ENCODE data around the gene MISP. TPM values are rescaled to one million over a fixed set of nuclear protein-coding genes. Genes with fewer than 3 reads are reported as not detected.

The MISP gene
- total and polyA plus RNA-seq, 2 of the 4 experiments (the other 2 are of a cell fraction), result not detected

- Histone ChIP-seq H2AK5ac (ENCODE audit: low read depth, low read length) (no peak overlapping the region), H3K4me2 (ENCODE audit: low read depth, low read length) (no peak overlapping the region), H3K18ac (ENCODE audit: low read depth, low read length) (no peak overlapping the region), H2AFZ (replicated peaks; ENCODE audit: low read length, poor library complexity) (no peak overlapping the region), H3K23ac (ENCODE audit: low read depth, low read length) (no peak overlapping the region), H3K14ac (replicated peaks; ENCODE audit: low read depth, low read length) (no peak overlapping the region), H4K91ac (ENCODE audit: insufficient read depth, low read depth, low read length) (no peak overlapping the region), H2AK9ac (replicated peaks; ENCODE audit: low read depth, low read length, poor library complexity) (no peak overlapping the region), H3K9ac (ENCODE audit: low read depth, low read length) (no peak overlapping the region), H3K4me1 (ENCODE audit: control insufficient read depth, insufficient read depth, low read length) (no peaks in the 10 kb centered on the region), H3K9me3 (ENCODE audit: control insufficient read depth, insufficient read depth, low read length) (no peaks in the 10 kb centered on the region), H3K4ac (ENCODE audit: low read depth, low read length) (no peak overlapping the region), H3K79me1 (ENCODE audit: low read depth in 1 of 2, low read length in 2 of 2) (peaks cover 11 to 29% of the 10 kb centered on the region in 2 experiments), H4K8ac (ENCODE audit: low read depth in 2 of 2, low read length in 2 of 2) (no peak overlapping the region), H4K5ac (ENCODE audit: low read depth, low read length) (no peak overlapping the region), H4K20me1 (ENCODE audit: insufficient read depth, low read length) (peaks cover 55% of the 10 kb centered on the region), H3K56ac (ENCODE audit: extremely low read depth, insufficient read depth, low read length) (no peak overlapping the region), H2BK120ac (ENCODE audit: low read depth, low read length) (no peak overlapping the region), H3K27me3 (ENCODE audit: control insufficient read depth, insufficient read depth, low read length) (no peaks in the 10 kb centered on the region), H3K9me1 (ENCODE audit: insufficient read depth, low read length) (no peaks in the 10 kb centered on the region), H3K36me3 (ENCODE audit: control insufficient read depth, insufficient read depth, low read length) (peaks cover 73% of the 10 kb centered on the region), H3K4me3 (ENCODE audit: insufficient read depth, low read depth, low read length) (no peak overlapping the region), H3K27ac (ENCODE audit: insufficient read depth, low read length) (no peak overlapping the region), H2BK20ac (ENCODE audit: low read depth, low read length) (no peak overlapping the region), H2BK15ac (ENCODE audit: low read depth, low read length) (no peak overlapping the region), H2BK5ac (ENCODE audit: low read depth, low read length, poor library complexity, severe bottlenecking) (no peak overlapping the region)
- no TSS peak for BruUV-seq (replicated peaks)
- ChIA-PET POLR2A (ENCODE audit: unreplicated experiment) (no interaction called here), CTCF (no interaction called here)
- dilution Hi-C loops (cut with HindIII; ENCODE audit: low sequenced_read_pairs, unreplicated experiment), result no loop called here
- in situ Hi-C loops (cut with MboI; ENCODE audit: low sequenced_read_pairs), result no loop called here
- intact Hi-C loops (cut with micrococcal nuclease), result no loop called here
- ATAC-seq (ENCODE audit: low read depth) (no peak), DNase-seq (no peak)
- TF ChIP-seq POLR2A (IDR thresholded peaks at IDR 0.05; ENCODE audit: low read depth, low read length) (no peak), CHD1 (IDR thresholded peaks at IDR 0.05; ENCODE audit: low read depth, low read length) (no peak), CTCF (conservative IDR thresholded peaks at IDR 0.05; ENCODE audit: low read depth, low read length) (no peak), MXI1 (IDR thresholded peaks at IDR 0.05; ENCODE audit: borderline replicate concordance, low read depth, low read length) (no peak), MAFK (IDR thresholded peaks at IDR 0.05; ENCODE audit: low read depth, low read length) (no peak), CEBPB (IDR thresholded peaks at IDR 0.05; ENCODE audit: low read depth, low read length) (no peak), FOS (IDR thresholded peaks at IDR 0.05; ENCODE audit: low read depth, low read length) (no peak), SMC3 (IDR thresholded peaks at IDR 0.05; ENCODE audit: low read depth, low read length) (no peak), NFE2L2 (IDR thresholded peaks at IDR 0.05; ENCODE audit: low read depth, low read length) (no peak), RFX5 (IDR thresholded peaks at IDR 0.05; ENCODE audit: low read depth, low read length) (no peak), ELK1 (IDR thresholded peaks at IDR 0.05; ENCODE audit: borderline replicate concordance, low read depth, low read length) (no peak), MAZ (IDR thresholded peaks at IDR 0.05; ENCODE audit: borderline replicate concordance, low read depth, low read length) (no peak), RCOR1 (IDR thresholded peaks at IDR 0.05; ENCODE audit: insufficient replicate concordance, low read length) (no peak), USF2 (IDR thresholded peaks at IDR 0.05; ENCODE audit: low read depth, low read length) (no peak), BHLHE40 (IDR thresholded peaks at IDR 0.05; ENCODE audit: low read depth, low read length) (no peak)
- WGBS, 2 experiments (ENCODE audit: extremely low coverage in 2 of 2, insufficient read length in 1 of 2), result 93% methylated on average over 12 of the region's 80 CpGs; no CpG with 5 or more reads in 1 of the 2 experiments
Observed at GRCh38 chr19:812049-812746, 61.3 kb downstream of the MISP start.
